Smooth muscle cell (in vitro differentiated cells): ENCODE data around the gene TLX3. TPM values are rescaled to one million over a fixed set of nuclear protein-coding genes. Genes with fewer than 3 reads are reported as not detected.

ENCODE experiments used
- DNase-seq: peaks from one replicate; lab custom pipeline; 2025; ENCODE audit not compliant: unreplicated experiment; lab: John Stamatoyannopoulos, UW
- H2AFZ ChIP-seq: fragments of 200-600 bp; sonication (generic); 2 replicates; pipeline ENCODE4 v1.6.0; 2016; ENCODE audit warnings: antibody characterized with exemption, low read depth, mild to moderate bottlenecking
- H3F3A ChIP-seq: fragments of 200-600 bp; sonication (generic); 2 replicates; pipeline ENCODE4 v1.6.0; 2017; ENCODE audit warnings: antibody characterized with exemption, low read depth
- H3K27ac ChIP-seq: fragments of 200-600 bp; sonication (generic); 2 replicates; pipeline ENCODE4 v1.5.1; 2016; ENCODE audit warnings: low read depth, mild to moderate bottlenecking
- H3K27me3 ChIP-seq: fragments of 200-600 bp; sonication (generic); 2 replicates; pipeline ENCODE4 v1.6.1; 2016; ENCODE audit warnings: low read depth, mild to moderate bottlenecking
- H3K36me3 ChIP-seq: fragments of 200-600 bp; sonication (generic); 2 replicates; pipeline ENCODE4 v1.5.1; 2016; ENCODE audit warnings: low read depth
- H3K4me1 ChIP-seq: fragments of 200-600 bp; sonication (generic); 2 replicates; pipeline ENCODE4 v1.5.1; 2016; ENCODE audit warnings: low read depth
- H3K4me2 ChIP-seq: fragments of 200-600 bp; sonication (generic); 2 replicates; pipeline ENCODE4 v1.6.0; 2016; ENCODE audit warnings: mild to moderate bottlenecking
- H3K4me3 ChIP-seq: fragments of 200-600 bp; sonication (generic); 2 replicates; pipeline ENCODE4 v1.5.1; 2016; ENCODE audit warnings: mild to moderate bottlenecking
- H3K79me2 ChIP-seq: fragments of 200-600 bp; sonication (generic); 2 replicates; pipeline ENCODE4 v1.6.0; 2016; ENCODE audit warnings: low read depth, mild to moderate bottlenecking
- H3K9ac ChIP-seq: fragments of 200-600 bp; sonication (generic); 2 replicates; pipeline ENCODE4 v1.6.0; 2016; ENCODE audit warnings: low read depth
- H3K9me3 ChIP-seq: fragments of 200-600 bp; sonication (generic); replicated peaks from 2 replicates; pipeline ENCODE4 v1.5.1; 2016; ENCODE audit warnings: low read depth
- H4K20me1 ChIP-seq: fragments of 200-600 bp; sonication (generic); 2 replicates; pipeline ENCODE4 v1.6.0; 2016; ENCODE audit warnings: low read depth
- CTCF ChIP-seq: fragments of 200-600 bp; sonication (generic); IDR thresholded peaks from 2 replicates; pipeline ENCODE4 v1.5.1; 2017; ENCODE audit warnings: borderline replicate concordance, mild to moderate bottlenecking, antibody characterized with exemption; ENCODE audit not compliant: insufficient read depth, poor library complexity, severe bottlenecking
- WGBS: methylation state at CpG from one replicate; pipeline ENCODE4 v1.1.7; 2016; ENCODE audit warnings: low lambda C conversion rate; 5-methylcytosine and 5-hydroxymethylcytosine counted together
- polyA plus RNA-seq: library from polyadenylated mRNA; unstranded; fragments of >200 nt; fragmentation: Nextera tagmentation; extraction: Ambion mirVana; gene quantifications from 2 replicates; pipeline ENCODE4 v1.2.1, GENCODE V29; 2016
- total RNA-seq: library from RNA; depleted of rRNA; stranded (reverse); fragments of >200 nt; gene quantifications from 2 replicates; pipeline ENCODE4 v1.2.3, GENCODE V29; 2014

Gene TLX3
- total and polyA plus RNA-seq, 2 experiments from 2014 or later: 0.10 TPM; not detected in 1

GRCh38 chr5:171310212-171310818 lies 1.3 kb downstream of the TLX3 start:
- Histone ChIP-seq H3K27me3 (peaks cover 100% of the 10 kb centered on the region), H3K9me3 (no peaks in the 10 kb centered on the region), H3K79me2 (no peaks in the 10 kb centered on the region), H3K9ac (no peak overlapping the region), H3K36me3 (no peaks in the 10 kb centered on the region), H3K4me2 (peak overlapping the region; percentile 83), H3K4me1 (peaks cover 32% of the 10 kb centered on the region), H3K4me3 (no peak overlapping the region), H4K20me1 (no peaks in the 10 kb centered on the region), H2AFZ (no peak overlapping the region), H3K27ac (no peak overlapping the region), H3F3A (no peaks in the 10 kb centered on the region)
- TF ChIP-seq CTCF: peak; percentile 29
- 7% methylated on average over 39 of the region's 41 CpGs for WGBS
- DNase-seq: no peak

GRCh38 chr5:171310819-171311321 lies 1.8 kb downstream of the TLX3 start:
- Histone ChIP-seq H3K4me2 (peak overlapping the region; percentile 83), H3K9me3 (no peaks in the 10 kb centered on the region), H3K4me3 (peak overlapping the region; percentile 18), H3K27me3 (peaks cover 100% of the 10 kb centered on the region), H2AFZ (no peak overlapping the region), H3K79me2 (no peaks in the 10 kb centered on the region), H3K36me3 (no peaks in the 10 kb centered on the region), H3F3A (no peaks in the 10 kb centered on the region), H3K9ac (no peak overlapping the region), H3K4me1 (peaks cover 32% of the 10 kb centered on the region), H4K20me1 (no peaks in the 10 kb centered on the region), H3K27ac (no peak overlapping the region)
- TF ChIP-seq CTCF: no peak
- no peak for DNase-seq
- 5% methylated on average over 41 of the region's 41 CpGs for WGBS

- Histone ChIP-seq H3K4me1 (peaks cover 36% of the 10 kb centered on the region), H3K4me2 (peak overlapping the region; percentile 83), H3F3A (no peaks in the 10 kb centered on the region), H4K20me1 (no peaks in the 10 kb centered on the region), H3K27ac (no peak overlapping the region), H3K79me2 (no peaks in the 10 kb centered on the region), H3K9ac (no peak overlapping the region), H3K9me3 (no peaks in the 10 kb centered on the region), H3K27me3 (peaks cover 100% of the 10 kb centered on the region), H3K36me3 (no peaks in the 10 kb centered on the region), H2AFZ (no peak overlapping the region), H3K4me3 (peak overlapping the region; percentile 18)
- DNase-seq: no peak
- 3% methylated on average over 55 of the region's 74 CpGs for WGBS
- no peak for TF ChIP-seq CTCF
Measured at GRCh38 chr5:171311322-171312077, 2.5 kb downstream of the TLX3 start.
